Calu3 (cell line): ENCODE data around the gene KLHL6. TPM values are rescaled to one million over a fixed set of nuclear protein-coding genes. Genes with fewer than 3 reads are reported as not detected.

ENCODE experiments used
- BruUV-seq: library from RNA; stranded (reverse); fragments of 400-500 nt; replicated peaks from 2 replicates; lab custom pipeline; 2021; lab: Mats Ljungman, UMichigan
- CTCF ChIA-PET: fragments of 300-600 bp; sonication (Branson Sonifier 250); formaldehyde crosslinking; loops from one replicate; lab custom pipeline; 2022; ENCODE audit warnings: antibody characterized with exemption; lab: Charles Lee
- DNase-seq: peaks from one replicate; pipeline ENCODE4 v3.0.0; 2022
- H3K27ac Mint-ChIP-seq: one replicate; pipeline ENCODE4 v1.8.0; 2022; ENCODE audit warnings: mixed read lengths; ENCODE audit not compliant: unreplicated experiment
- H3K27me3 Mint-ChIP-seq: one replicate; pipeline ENCODE4 v1.8.0; 2022; ENCODE audit warnings: mixed read lengths; ENCODE audit not compliant: unreplicated experiment
- H3K36me3 Mint-ChIP-seq: one replicate; pipeline ENCODE4 v1.8.0; 2022; ENCODE audit warnings: mild to moderate bottlenecking, moderate library complexity, mixed read lengths; ENCODE audit not compliant: insufficient read depth, unreplicated experiment
- H3K4me1 Mint-ChIP-seq: one replicate; pipeline ENCODE4 v1.8.0; 2022; ENCODE audit warnings: mild to moderate bottlenecking, low read depth, mixed read lengths; ENCODE audit not compliant: unreplicated experiment
- H3K4me3 Mint-ChIP-seq: one replicate; pipeline ENCODE4 v1.8.0; 2022; ENCODE audit warnings: mild to moderate bottlenecking, low read depth, moderate library complexity, mixed read lengths; ENCODE audit not compliant: unreplicated experiment
- H3K9me3 Mint-ChIP-seq: one replicate; pipeline ENCODE4 v1.8.0; 2022; ENCODE audit warnings: low read depth, mixed read lengths; ENCODE audit not compliant: unreplicated experiment
- CTCF ChIP-seq: fragments of 200-600 bp; IDR thresholded peaks from one replicate; pipeline ENCODE4 v1.8.0; 2022; ENCODE audit warnings: antibody characterized with exemption; ENCODE audit not compliant: unreplicated experiment
- intact Hi-C: fragments of 100-400 bp; cut with micrococcal nuclease; formaldehyde crosslinking; loops from one replicate; pipeline ENCODE4 v1.10.0; 2022; ENCODE audit not compliant: unreplicated experiment
- total RNA-seq: library from RNA; stranded (reverse); gene quantifications from 2 replicates; pipeline ENCODE4 v1.2.3, GENCODE V29; 2022

KLHL6 gene
- total RNA-seq, 1 experiment from 2014 or later: not detected

GRCh38 chr3:183564046-183564445 is 8.5 kb upstream of the KLHL6 start:
- no peak overlapping the region for H3K4me3 Mint-ChIP-seq
- no peak for TF ChIP-seq CTCF
- no peaks in the 10 kb centered on the region for H3K36me3 Mint-ChIP-seq
- H3K27ac Mint-ChIP-seq: no peak overlapping the region
- DNase-seq: no peak
- H3K27me3 Mint-ChIP-seq: peaks cover 14% of the 10 kb centered on the region
- CTCF ChIA-PET: interaction anchor here (1.1 kb wide), 1 partner anchor 17 kb away, joined by 3 read pairs; no protein-coding TSS in a partner anchor
- intact Hi-C loops: loop anchor here (5.0 kb wide), 1 partner anchor 82 kb away; no protein-coding TSS in a partner anchor
- no peaks in the 10 kb centered on the region for H3K4me1 Mint-ChIP-seq
- H3K9me3 Mint-ChIP-seq: no peaks in the 10 kb centered on the region
- BruUV-seq: no TSS peak

GRCh38 chr3:183563536-183563874 is 8.0 kb upstream of the KLHL6 start:
- no peaks in the 10 kb centered on the region for H3K4me1 Mint-ChIP-seq
- no peak for TF ChIP-seq CTCF
- H3K27me3 Mint-ChIP-seq: peaks cover 13% of the 10 kb centered on the region
- H3K4me3 Mint-ChIP-seq: no peak overlapping the region
- H3K27ac Mint-ChIP-seq: no peak overlapping the region
- DNase-seq: no peak
- CTCF ChIA-PET: no interaction called here
- intact Hi-C loops: loop anchor here (5.0 kb wide), 1 partner anchor 81 kb away; no protein-coding TSS in a partner anchor
- no peaks in the 10 kb centered on the region for H3K36me3 Mint-ChIP-seq
- H3K9me3 Mint-ChIP-seq: no peaks in the 10 kb centered on the region
- BruUV-seq: no TSS peak

- DNase-seq: peak; percentile 42
- H3K27ac Mint-ChIP-seq: no peak overlapping the region
Observed at GRCh38 chr3:183560607-183561006, 5.1 kb upstream of the KLHL6 start.

GRCh38 chr3:183558495-183558894 is 3.0 kb upstream of the KLHL6 start:
- Mint-ChIP-seq H3K9me3 (no peaks in the 10 kb centered on the region), H3K27me3 (no peaks in the 10 kb centered on the region), H3K4me3 (no peak overlapping the region), H3K4me1 (no peaks in the 10 kb centered on the region), H3K27ac (no peak overlapping the region), H3K36me3 (no peaks in the 10 kb centered on the region)
- no peak for DNase-seq
- intact Hi-C loops: no loop called here
- no TSS peak for BruUV-seq
- no peak for TF ChIP-seq CTCF
- CTCF ChIA-PET: interaction anchor here (0.6 kb wide), 1 partner anchor 511 kb away, joined by 3 read pairs; no protein-coding TSS in a partner anchor

More at GRCh38 chr3:183560607-183561006, 5.1 kb upstream of the KLHL6 start:
- Mint-ChIP-seq H3K4me3 (no peak overlapping the region), H3K4me1 (no peaks in the 10 kb centered on the region), H3K36me3 (no peaks in the 10 kb centered on the region), H3K9me3 (no peaks in the 10 kb centered on the region), H3K27me3 (no peaks in the 10 kb centered on the region)
- CTCF ChIA-PET: interaction anchor here (1.0 to 1.7 kb wide), 8 partner anchors 12 to 206 kb away, joined by 3 to 9 read pairs (median 4); partner anchors contain the start of genes KLHL24 and YEATS2
- no peak for TF ChIP-seq CTCF
- intact Hi-C loops: loop anchor here (1.0 to 5.0 kb wide), 2 partner anchors 78 to 91 kb away; no protein-coding TSS in a partner anchor
- BruUV-seq: no TSS peak
